AG04450 (cell line): Measurements from ENCODE around the gene MYO10. TPM values are rescaled to one million over a fixed set of nuclear protein-coding genes. Genes with fewer than 3 reads are reported as not detected.

Experiments used
- CTCF ChIA-PET: fragments of 300-600, 350-600 bp; formaldehyde crosslinking; extraction: SDS; loops from one replicate; lab custom pipeline; 2022; ENCODE audit warnings: antibody characterized with exemption, inconsistent platforms; lab: Charles Lee
- POLR2A ChIA-PET: fragments of 350-600 bp; formaldehyde crosslinking; extraction: SDS; loops from one replicate; lab custom pipeline; 2021; ENCODE audit warnings: antibody characterized with exemption, inconsistent platforms; lab: Yijun Ruan, JAX
- DNase-seq: peaks from one replicate; pipeline ENCODE4 v3.0.0-alpha.2; 2011; ENCODE audit warnings: low read depth, low spot score
- H3K27ac ChIP-seq: one replicate; pipeline ENCODE4 v1.5.1; 2012; ENCODE audit warnings: low read depth, low read length, control low read depth
- H3K27me3 ChIP-seq: one replicate; pipeline ENCODE4 v1.6.0; 2012; ENCODE audit warnings: low read length; ENCODE audit not compliant: control insufficient read depth, insufficient read depth
- H3K4me3 ChIP-seq: 2 replicates; pipeline ENCODE4 v1.5.1; 2011; ENCODE audit warnings: mild to moderate bottlenecking, low read depth, low read length, control low read depth
- H3K9me3 ChIP-seq: 2 replicates; pipeline ENCODE4 v1.5.1; 2012; ENCODE audit warnings: low read length; ENCODE audit not compliant: control insufficient read depth, insufficient read depth
- polyA plus RNA-seq: library from polyadenylated mRNA; depleted of rRNA; stranded (reverse); fragments of >200 nt; gene quantifications from 2 replicates; pipeline ENCODE4 v1.2.3, GENCODE V29; 2011
- TF ChIP-seq, protein P1 (sequence below): IDR thresholded peaks from 2 replicates; pipeline ENCODE4 v1.5.1; 2011; ENCODE audit warnings: low read depth, low read length, control low read depth, inconsistent platforms

The MYO10 gene
- polyA plus RNA-seq, 1 experiment, result 37.0 TPM

DNA sequence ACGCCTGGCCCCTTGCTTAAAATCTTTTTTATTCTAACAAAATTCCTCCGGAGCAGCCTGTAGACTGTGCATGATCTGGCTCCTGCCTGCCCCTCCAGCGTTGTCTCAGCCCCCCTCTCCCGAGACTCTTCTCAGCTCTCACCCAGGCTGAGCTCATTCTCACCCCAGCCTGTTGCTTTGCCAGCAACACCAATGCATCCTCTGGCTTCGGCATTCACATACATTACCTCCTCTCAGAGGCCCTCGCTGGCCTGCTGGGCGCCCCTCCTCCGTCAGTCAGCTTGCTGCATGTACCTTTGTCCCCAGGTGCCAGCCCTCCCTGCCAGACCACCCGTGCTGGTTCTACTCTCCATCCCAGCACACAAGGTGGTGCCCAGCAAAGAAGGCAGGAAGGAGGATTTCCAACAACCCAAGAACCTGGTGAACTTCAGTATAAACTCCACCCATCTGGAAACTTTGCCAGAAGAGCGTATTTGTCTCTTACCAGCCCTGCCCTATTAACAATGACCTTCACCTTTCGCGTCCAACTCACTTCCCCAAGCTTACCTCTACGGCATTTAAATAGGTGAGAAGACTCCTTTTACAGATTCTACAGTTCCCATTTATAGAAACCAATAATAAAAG lies 35.0 kb downstream of the MYO10 start:
- Histone ChIP-seq H3K27me3 (no peaks in the 10 kb centered on the region), H3K4me3 (no peak overlapping the region), H3K9me3 (no peaks in the 10 kb centered on the region; the same call in 1 of the 2 replicates), H3K27ac (peak overlapping the region; percentile 11)
- no peak for DNase-seq
- ChIA-PET CTCF (interaction anchor here (1.6 kb wide), 1 partner anchor 232 kb away, joined by 4 read pairs; no protein-coding TSS in a partner anchor), POLR2A (interaction anchor here (0.9 kb wide), 1 partner anchor 9 kb away, joined by 6 read pairs; no protein-coding TSS in a partner anchor)
- TF ChIP-seq, protein P1, sequence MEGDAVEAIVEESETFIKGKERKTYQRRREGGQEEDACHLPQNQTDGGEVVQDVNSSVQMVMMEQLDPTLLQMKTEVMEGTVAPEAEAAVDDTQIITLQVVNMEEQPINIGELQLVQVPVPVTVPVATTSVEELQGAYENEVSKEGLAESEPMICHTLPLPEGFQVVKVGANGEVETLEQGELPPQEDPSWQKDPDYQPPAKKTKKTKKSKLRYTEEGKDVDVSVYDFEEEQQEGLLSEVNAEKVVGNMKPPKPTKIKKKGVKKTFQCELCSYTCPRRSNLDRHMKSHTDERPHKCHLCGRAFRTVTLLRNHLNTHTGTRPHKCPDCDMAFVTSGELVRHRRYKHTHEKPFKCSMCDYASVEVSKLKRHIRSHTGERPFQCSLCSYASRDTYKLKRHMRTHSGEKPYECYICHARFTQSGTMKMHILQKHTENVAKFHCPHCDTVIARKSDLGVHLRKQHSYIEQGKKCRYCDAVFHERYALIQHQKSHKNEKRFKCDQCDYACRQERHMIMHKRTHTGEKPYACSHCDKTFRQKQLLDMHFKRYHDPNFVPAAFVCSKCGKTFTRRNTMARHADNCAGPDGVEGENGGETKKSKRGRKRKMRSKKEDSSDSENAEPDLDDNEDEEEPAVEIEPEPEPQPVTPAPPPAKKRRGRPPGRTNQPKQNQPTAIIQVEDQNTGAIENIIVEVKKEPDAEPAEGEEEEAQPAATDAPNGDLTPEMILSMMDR, result no peak

DNA sequence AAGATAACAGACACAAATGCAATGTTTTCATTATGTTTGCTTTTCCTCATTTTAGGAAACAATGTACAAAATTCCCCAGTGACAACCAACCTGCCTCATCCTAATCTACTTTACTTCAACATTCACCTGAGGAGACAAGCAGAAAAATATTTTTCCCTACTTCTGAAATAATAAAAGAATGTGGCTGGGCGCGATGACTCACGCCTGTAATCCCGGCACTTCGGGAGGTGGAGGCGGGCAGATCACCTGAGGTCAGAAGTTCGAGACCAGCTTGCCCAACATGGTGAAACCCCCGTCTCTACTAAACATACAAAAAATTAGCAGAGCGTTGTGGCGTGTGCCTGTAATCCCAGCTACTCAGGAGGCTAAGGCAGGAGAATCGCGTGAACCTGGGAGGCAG lies 36.9 kb downstream of the MYO10 start:
- TF ChIP-seq, protein P1, result no peak
- no peak overlapping the region for H3K4me3 ChIP-seq
- no peak for DNase-seq
- ChIA-PET POLR2A (no interaction called here), CTCF (interaction anchor here (0.8 kb wide), 1 partner anchor 234 kb away, joined by 5 read pairs; no protein-coding TSS in a partner anchor)
- no peaks in the 10 kb centered on the region for H3K27me3 ChIP-seq
- H3K9me3 ChIP-seq, result no peaks in the 10 kb centered on the region; the same call in 1 of the 2 replicates
- no peak overlapping the region for H3K27ac ChIP-seq

GRCh38 chr5:16897800-16898199 lies 38.3 kb downstream of the MYO10 start:
- H3K27me3 ChIP-seq, result no peaks in the 10 kb centered on the region
- DNase-seq, result no peak
- ChIA-PET POLR2A (no interaction called here), CTCF (no interaction called here)
- H3K9me3 ChIP-seq, result no peaks in the 10 kb centered on the region; the same call in 1 of the 2 replicates
- TF ChIP-seq, protein P1, result no peak
- H3K27ac ChIP-seq, result peak overlapping the region; percentile 33
- no peak overlapping the region for H3K4me3 ChIP-seq

GRCh38 chr5:16897284-16897704 lies 38.8 kb downstream of the MYO10 start:
- CTCF ChIA-PET, result no interaction called here
- H3K27ac ChIP-seq, result peak overlapping the region; percentile 33
- POLR2A ChIA-PET, result no interaction called here
- H3K4me3 ChIP-seq, result no peak overlapping the region
- H3K27me3 ChIP-seq, result no peaks in the 10 kb centered on the region
- no peaks in the 10 kb centered on the region for H3K9me3 ChIP-seq
- DNase-seq, result no peak
- TF ChIP-seq, protein P1, result no peak

DNA sequence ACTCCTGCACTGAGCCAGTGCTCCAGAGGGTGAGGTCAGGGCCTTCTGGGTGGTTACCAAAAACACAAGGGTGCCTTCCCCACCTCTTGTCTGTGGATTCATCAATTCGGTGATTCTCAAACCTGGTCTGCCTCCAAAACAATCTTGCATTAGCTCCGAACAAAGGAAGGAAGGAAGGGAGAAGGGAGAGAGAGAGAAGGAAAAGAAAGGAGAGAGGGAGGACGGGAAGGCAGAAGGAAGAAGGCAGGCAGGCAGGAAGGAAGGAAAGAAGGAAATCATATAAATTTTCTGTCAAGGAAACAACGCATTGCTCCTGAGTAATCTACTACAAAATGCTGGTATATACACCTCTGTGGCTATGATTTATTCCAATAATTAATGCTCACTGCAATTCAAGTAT lies 39.3 kb downstream of the MYO10 start:
- TF ChIP-seq, protein P1, result no peak
- Histone ChIP-seq H3K9me3 (no peaks in the 10 kb centered on the region), H3K4me3 (no peak overlapping the region), H3K27me3 (no peaks in the 10 kb centered on the region), H3K27ac (peak overlapping the region; percentile 33)
- CTCF ChIA-PET, result no interaction called here
- DNase-seq, result no peak
- POLR2A ChIA-PET, result no interaction called here
